IMR-90 (cell line): ENCODE measurements around the gene PROM2. TPM values are rescaled to one million over a fixed set of nuclear protein-coding genes. Genes with fewer than 3 reads are reported as not detected.

Source experiments
- ATAC-seq: fragments of 200-7000 bp; cut with Tn5 transposase; 2 replicates; pipeline ENCODE4 v1.9.1; 2020; ENCODE audit warnings: low read depth, mild to moderate bottlenecking, moderate library complexity
- BruUV-seq: library from RNA; stranded (reverse); fragments of 400-500 nt; replicated peaks from 2 replicates; lab custom pipeline; 2021; lab: Mats Ljungman, UMichigan
- CTCF ChIA-PET: fragments of 300-600 bp; formaldehyde crosslinking; extraction: SDS; loops from one replicate; lab custom pipeline; 2021; ENCODE audit warnings: antibody characterized with exemption; lab: Yijun Ruan, JAX
- POLR2A ChIA-PET: fragments of 300-600 bp; sonication (Branson Sonifier 250); formaldehyde crosslinking; loops from one replicate; lab custom pipeline; 2022; ENCODE audit warnings: antibody characterized with exemption; ENCODE audit not compliant: unreplicated experiment; lab: Charles Lee
- DNase-seq: peaks from one replicate; pipeline ENCODE4 v3.0.0; 2013
- H2AFZ ChIP-seq: replicated peaks from 2 replicates; pipeline ENCODE3; 2013; ENCODE audit warnings: low read length, mild to moderate bottlenecking; ENCODE audit not compliant: poor library complexity
- H2AK5ac ChIP-seq: 2 replicates; pipeline ENCODE4 v1.6.1; 2013; ENCODE audit warnings: low read depth, low read length, inconsistent platforms
- H2AK9ac ChIP-seq: replicated peaks from 2 replicates; pipeline ENCODE3; 2013; ENCODE audit warnings: mild to moderate bottlenecking, low read depth, low read length, moderate library complexity; ENCODE audit not compliant: poor library complexity
- H2BK120ac ChIP-seq: 2 replicates; pipeline ENCODE4 v1.6.1; 2013; ENCODE audit warnings: low read depth, low read length, inconsistent platforms
- H2BK15ac ChIP-seq: 3 replicates; pipeline ENCODE4 v1.6.1; 2013; ENCODE audit warnings: low read depth, low read length, inconsistent platforms
- H2BK20ac ChIP-seq: 2 replicates; pipeline ENCODE4 v1.6.1; 2013; ENCODE audit warnings: low read depth, mild to moderate bottlenecking, inconsistent platforms, low read length, moderate library complexity
- H2BK5ac ChIP-seq: 2 replicates; pipeline ENCODE4 v1.6.1; 2013; ENCODE audit warnings: mild to moderate bottlenecking, low read depth, low read length, inconsistent platforms; ENCODE audit not compliant: poor library complexity, severe bottlenecking
- H3K14ac ChIP-seq: replicated peaks from 2 replicates; pipeline ENCODE4 v1.6.1; 2013; ENCODE audit warnings: low read depth, low read length, inconsistent platforms
- H3K18ac ChIP-seq: 2 replicates; pipeline ENCODE4 v1.6.1; 2013; ENCODE audit warnings: low read depth, low read length, control low read depth
- H3K23ac ChIP-seq: 2 replicates; pipeline ENCODE4 v1.6.1; 2013; ENCODE audit warnings: low read depth, low read length, inconsistent platforms
- H3K27ac ChIP-seq: 2 replicates; pipeline ENCODE4 v1.5.1; 2013; ENCODE audit warnings: mild to moderate bottlenecking, control low read depth, low read length; ENCODE audit not compliant: insufficient read depth
- H3K27me3 ChIP-seq: 2 replicates; pipeline ENCODE4 v1.6.1; 2013; ENCODE audit warnings: low read length; ENCODE audit not compliant: control insufficient read depth, insufficient read depth
- H3K36me3 ChIP-seq: 2 replicates; pipeline ENCODE4 v1.6.1; 2013; ENCODE audit warnings: low read length, mixed read lengths; ENCODE audit not compliant: control insufficient read depth, insufficient read depth
- H3K4ac ChIP-seq: 2 replicates; pipeline ENCODE4 v1.6.1; 2013; ENCODE audit warnings: low read depth, low read length, inconsistent platforms
- H3K4me1 ChIP-seq: 2 replicates; pipeline ENCODE4 v1.6.1; 2013; ENCODE audit warnings: low read length, mixed read lengths; ENCODE audit not compliant: control insufficient read depth, insufficient read depth
- H3K4me2 ChIP-seq: 2 replicates; pipeline ENCODE4 v1.6.1; 2013; ENCODE audit warnings: low read depth, mild to moderate bottlenecking, control low read depth, low read length, moderate library complexity
- H3K4me3 ChIP-seq: 2 replicates; pipeline ENCODE4 v1.5.1; 2013; ENCODE audit warnings: low read depth, mild to moderate bottlenecking, control low read depth, low read length, moderate library complexity; ENCODE audit not compliant: insufficient read depth
- H3K56ac ChIP-seq: 2 replicates; pipeline ENCODE4 v1.6.1; 2013; ENCODE audit warnings: low read length, inconsistent platforms; ENCODE audit not compliant: insufficient read depth; ENCODE audit errors: extremely low read depth
- H3K79me1 ChIP-seq, 2 experiments: 2 replicates each; pipeline ENCODE4 v1.6.1; 2013; ENCODE audit warnings: low read length in 2 of 2, inconsistent platforms in 1 of 2, low read depth in 1 of 2
- H3K9ac ChIP-seq: 2 replicates; pipeline ENCODE4 v1.6.1; 2013; ENCODE audit warnings: low read depth, low read length, control low read depth
- H3K9me1 ChIP-seq: 2 replicates; pipeline ENCODE4 v1.6.1; 2013; ENCODE audit warnings: low read length, inconsistent platforms; ENCODE audit not compliant: insufficient read depth
- H3K9me3 ChIP-seq: 2 replicates; pipeline ENCODE4 v1.6.1; 2013; ENCODE audit warnings: low read length; ENCODE audit not compliant: control insufficient read depth, insufficient read depth
- H4K20me1 ChIP-seq: 2 replicates; pipeline ENCODE4 v1.6.1; 2013; ENCODE audit warnings: low read length, inconsistent platforms; ENCODE audit not compliant: insufficient read depth
- H4K5ac ChIP-seq: 2 replicates; pipeline ENCODE4 v1.6.1; 2013; ENCODE audit warnings: mild to moderate bottlenecking, low read depth, low read length, control low read depth
- H4K8ac ChIP-seq, 2 experiments: 2 replicates each; pipeline ENCODE4 v1.6.1; 2013; ENCODE audit warnings: low read depth in 2 of 2, low read length in 2 of 2, control low read depth in 1 of 2, inconsistent platforms in 1 of 2
- H4K91ac ChIP-seq: 2 replicates; pipeline ENCODE4 v1.6.1; 2013; ENCODE audit warnings: low read depth, low read length, inconsistent platforms; ENCODE audit not compliant: insufficient read depth
- CHD1 ChIP-seq: IDR thresholded peaks from 2 replicates; pipeline ENCODE4 v1.6.1; 2012; ENCODE audit warnings: low read depth, low read length, improper control_type of control experiment
- CTCF ChIP-seq: conservative IDR thresholded peaks from 2 replicates; pipeline ENCODE4 v1.5.1; 2012; ENCODE audit warnings: mild to moderate bottlenecking, low read depth, low read length, improper control_type of control experiment
- WGBS, 2 experiments: methylation state at CpG; one replicate each; pipeline versions ENCODE4 v1.1.5 to v1.1.7; 2013; ENCODE audit warnings: missing lambda C conversion rate in 2 of 2; ENCODE audit not compliant: insufficient read length in 1 of 2; ENCODE audit errors: extremely low coverage in 2 of 2; 5-methylcytosine and 5-hydroxymethylcytosine counted together
- dilution Hi-C: fragments of 300-500 bp; cut with HindIII; formaldehyde crosslinking; loops from one replicate; pipeline ENCODE4 v1.14.3; 2018; ENCODE audit warnings: low sequenced_read_pairs; ENCODE audit not compliant: unreplicated experiment
- in situ Hi-C: fragments of 300-500 bp; cut with MboI; formaldehyde crosslinking; loops from 3 replicates; pipeline ENCODE4 v1.14.3; 2019; ENCODE audit warnings: low sequenced_read_pairs, inconsistent platforms, mixed read lengths
- intact Hi-C: fragments of 100-400 bp; cut with micrococcal nuclease; formaldehyde crosslinking; loops from 2 replicates; pipeline ENCODE4 v1.10.0; 2022
- polyA plus RNA-seq, 3 experiments: library from polyadenylated mRNA; depleted of rRNA; stranded (reverse); fragments of >200 nt; gene quantifications; 2 replicates each; pipeline ENCODE4 v1.2.3, GENCODE V29; 2012; ENCODE audit warnings: low replicate concordance in 1 of 3
- total RNA-seq: library from RNA; depleted of rRNA; stranded (reverse); fragments of >200 nt; gene quantifications from 2 replicates; pipeline ENCODE4 v1.2.3, GENCODE V29; 2012

The PROM2 gene
- total and polyA plus RNA-seq, 2 of the 4 experiments (the other 2 are of a cell fraction) = 0.26 TPM; not detected in 1

GRCh38 chr2:95313296-95314131, 39.3 kb downstream of the PROM2 start:
- no peak overlapping the region for H3K14ac ChIP-seq
- dilution Hi-C loops (no loop called here), in situ Hi-C loops (no loop called here)

More at GRCh38 chr2:95313296-95314131, 39.3 kb downstream of the PROM2 start:
- TF ChIP-seq CTCF (no peak), CHD1 (no peak)
- Histone ChIP-seq H3K27me3 (peaks cover 2% of the 10 kb centered on the region; the same call in 1 of the 2 replicates), H2BK120ac (no peak overlapping the region), H3K23ac (no peak overlapping the region), H3K79me1 (no peaks in the 10 kb centered on the region), H3K4me3 (no peak overlapping the region), H3K4me1 (peaks cover 9% of the 10 kb centered on the region; the same call in 1 of the 2 replicates), H2BK15ac (no peak overlapping the region), H4K5ac (no peak overlapping the region), H4K20me1 (no peaks in the 10 kb centered on the region), H2AK5ac (no peak overlapping the region), H4K8ac (no peak overlapping the region), H3K4ac (no peak overlapping the region), H3K9me3 (no peaks in the 10 kb centered on the region), H4K91ac (no peak overlapping the region), H2BK20ac (no peak overlapping the region), H3K27ac (no peak overlapping the region), H3K4me2 (no peak overlapping the region), H3K18ac (no peak overlapping the region), H3K56ac (no peak overlapping the region), H3K36me3 (no peaks in the 10 kb centered on the region), H3K9ac (no peak overlapping the region), H2BK5ac (no peak overlapping the region), H3K9me1 (no peaks in the 10 kb centered on the region), H2AK9ac (no peak overlapping the region), H2AFZ (no peak overlapping the region)
- no peak for DNase-seq
- BruUV-seq = no TSS peak
- intact Hi-C loops = loop anchor here (2.0 kb wide), 1 partner anchor 121 kb away; no protein-coding TSS in a partner anchor
- POLR2A ChIA-PET = no interaction called here
- CTCF ChIA-PET = no interaction called here
- no peak for ATAC-seq
- WGBS, 2 experiments = 60% methylated on average over 1 of the region's 16 CpGs; no CpG with 5 or more reads in 1 of the 2 experiments
